Heart left ventricle (tissue), 13 donors: Measurements from ENCODE around the gene NMRK2.

ENCODE experiments used
- CTCF ChIP-seq, 12 donors: fragments of 200-600 bp; sonication (generic) in 4 of 12; IDR thresholded peaks; one replicate each; pipeline versions ENCODE4 v1.5.0 to v1.8.0; 2018 to 2022; ENCODE audit warnings: antibody characterized with exemption in 12 of 12, mild to moderate bottlenecking in 5 of 12
- POLR2A ChIP-seq, 2 donors: fragments of 450-650 bp; IDR thresholded peaks; one replicate each; pipeline ENCODE4 v1.6.1; 2017; ENCODE audit warnings: antibody characterized with exemption in 2 of 2, mild to moderate bottlenecking in 2 of 2, moderate library complexity in 2 of 2
- donor health status: ischemic (EF 13 %, LVEDD 7.1; RV severe dilation, severe dysfunction).
- donor health status: DM: no; HTN: yes; CAD: no.
- donor health status: DM: no; HTN: no; CAD: no.
- donor health status: ischemic (EF 25% LVEDD 6.9; RV normal size, moderate dysfunction).
- donor health status: ischemic (EF 25% LVEDD 5.7; RV mildly dilated, moderate dysfunction).
- donor health status: ischemic (EF 35%, LVEDD 5.7; RV mildly dilated, moderate dysfunction).
- donor health status: nonischemic (EF 11% LVEDD 7.7; RV severe dilation, severe dysfunction).
- donor health status: DM: yes; HTN: yes; CAD: no.
- donor health status: PGD.
- donor health status: ischemic (EF 29% LVEDD 5.4; RV normal size, mild dysfunction).
- donor health status: nonischemic (EF 23%, LVEDD 6.1; RV moderate dilation, normal function).

DNA sequence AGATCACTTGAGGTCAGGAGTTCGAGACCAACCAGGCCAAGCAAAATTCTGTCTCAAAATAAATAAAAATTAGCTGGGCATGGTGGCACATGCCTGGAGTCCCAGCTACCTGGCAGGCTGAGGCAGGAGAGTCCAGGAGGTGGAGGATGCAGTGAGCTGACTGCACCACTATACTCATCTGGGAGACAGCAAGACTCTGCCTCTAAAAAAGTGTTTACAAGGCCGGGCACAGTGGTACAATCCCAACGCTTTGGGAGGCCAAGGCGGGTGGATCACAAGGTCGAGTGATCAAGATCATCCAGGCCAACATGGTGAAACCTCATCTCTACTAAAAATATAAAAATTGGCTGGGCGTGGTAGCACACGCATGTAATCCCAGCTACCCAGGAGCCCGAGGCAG is 42.3 kb downstream of the NMRK2 start:
- no peak for TF ChIP-seq POLR2A (IDR thresholded peaks at IDR 0.05)
- no peak for TF ChIP-seq CTCF (IDR thresholded peaks at IDR 0.05)
